UCSD-AML1 (cell line): ENCODE measurements around the gene LRRC36.
"Not testable (repeated sequence)": the region's sequence is repeated elsewhere in the genome, so short reads cannot be mapped to it uniquely, and the experiment has no call there.

Source experiments
- DNase-seq: peaks from one replicate; lab custom pipeline; 2025; ENCODE audit not compliant: unreplicated experiment; lab: John Stamatoyannopoulos, UW

LRRC36 gene

DNA sequence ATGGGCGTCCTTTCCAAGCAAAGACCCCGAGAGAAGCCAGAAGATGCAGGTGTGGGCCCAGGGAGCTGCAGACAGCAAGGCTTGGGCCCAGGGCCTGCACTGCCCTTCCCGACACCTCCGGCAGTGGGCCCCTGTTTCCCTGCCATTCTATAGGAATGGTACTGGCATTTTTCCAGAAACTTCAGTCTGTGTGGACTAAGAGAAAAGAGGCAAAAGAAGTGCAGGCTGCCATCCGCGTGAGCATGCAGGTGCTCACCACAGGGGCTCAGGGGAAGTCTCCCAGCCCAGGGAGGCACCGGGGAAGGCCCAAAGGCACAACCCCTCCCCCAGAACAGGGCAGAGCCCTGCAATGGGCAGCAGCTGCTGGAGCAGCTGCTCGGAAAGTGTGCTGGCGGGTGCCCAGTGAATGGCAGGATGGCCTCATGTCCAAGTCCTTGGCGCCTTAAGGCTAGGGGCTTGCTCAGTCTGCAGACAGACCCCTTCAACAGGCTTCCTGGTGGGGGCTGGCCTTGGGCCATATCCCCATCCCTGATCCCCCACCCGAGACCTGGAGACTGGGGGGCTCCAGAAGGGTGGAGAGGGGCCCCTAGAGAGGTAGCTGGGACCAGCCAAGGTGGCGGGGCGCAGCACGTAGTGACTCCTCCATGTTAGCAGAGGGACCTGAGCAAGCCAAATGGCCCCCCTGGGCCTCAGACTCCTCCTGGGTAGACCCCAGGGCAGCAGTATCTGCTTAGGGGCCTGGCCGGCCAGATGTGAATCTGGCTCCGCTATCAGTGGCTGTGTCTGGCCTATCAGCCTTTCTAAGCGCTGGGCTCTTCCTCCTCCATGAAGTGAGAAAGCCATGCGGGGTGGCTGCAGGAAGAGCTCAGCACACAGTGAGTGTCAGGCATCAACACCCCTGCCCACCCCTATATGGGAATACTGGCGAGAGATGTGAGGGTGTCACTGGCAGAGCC is 73.4 kb downstream of the LRRC36 start:
- DNase-seq, result no peak

DNA sequence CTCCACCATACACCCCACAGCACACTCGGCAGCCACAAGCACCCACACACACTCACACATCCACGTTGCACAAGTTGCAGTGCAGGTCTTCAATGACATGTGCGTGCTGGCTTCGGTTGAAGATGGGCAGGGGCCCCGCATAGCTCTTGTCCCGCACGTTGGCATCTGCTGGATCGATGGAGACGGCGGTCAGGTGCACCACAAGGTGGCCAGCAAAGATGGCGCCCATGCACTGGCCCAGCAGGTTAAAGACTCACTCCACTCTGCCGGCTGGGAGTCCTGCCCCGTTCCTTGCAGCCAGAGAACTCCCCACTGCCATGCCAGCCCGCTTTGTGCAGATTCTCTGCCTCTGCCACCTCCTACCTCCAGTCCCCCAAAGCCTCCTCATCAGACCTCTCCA is 74.3 kb downstream of the LRRC36 start:
- DNase-seq, result no peak

DNA sequence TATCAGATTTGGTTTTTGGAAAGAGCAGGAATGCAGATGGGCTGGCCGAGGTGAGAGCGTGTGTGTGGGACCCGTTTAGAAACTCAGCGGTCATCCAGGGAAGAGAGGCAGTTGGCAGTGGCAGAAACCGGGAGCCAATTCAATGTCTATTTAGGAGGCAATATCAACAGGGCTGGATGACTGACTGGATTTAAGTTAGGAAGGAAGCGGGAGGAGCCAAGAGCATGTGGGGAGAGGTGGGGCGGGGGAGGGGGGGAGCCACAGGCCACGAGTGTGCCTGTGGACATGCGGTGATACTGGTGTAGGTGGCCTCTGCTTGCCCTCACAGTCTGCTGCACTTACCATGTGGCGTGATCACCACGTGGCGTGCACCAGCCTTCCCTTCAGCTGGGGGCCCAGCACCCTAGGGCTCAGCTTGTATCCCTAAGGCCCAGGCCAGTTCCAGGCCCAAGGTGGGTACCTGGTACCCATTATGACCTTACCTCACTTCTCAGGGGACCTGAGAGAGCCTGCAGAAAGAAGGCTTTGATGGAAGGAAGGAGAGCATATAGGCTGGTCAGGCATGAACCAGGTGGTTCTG is 77.5 kb downstream of the LRRC36 start:
- DNase-seq, result peak; percentile 28

DNA sequence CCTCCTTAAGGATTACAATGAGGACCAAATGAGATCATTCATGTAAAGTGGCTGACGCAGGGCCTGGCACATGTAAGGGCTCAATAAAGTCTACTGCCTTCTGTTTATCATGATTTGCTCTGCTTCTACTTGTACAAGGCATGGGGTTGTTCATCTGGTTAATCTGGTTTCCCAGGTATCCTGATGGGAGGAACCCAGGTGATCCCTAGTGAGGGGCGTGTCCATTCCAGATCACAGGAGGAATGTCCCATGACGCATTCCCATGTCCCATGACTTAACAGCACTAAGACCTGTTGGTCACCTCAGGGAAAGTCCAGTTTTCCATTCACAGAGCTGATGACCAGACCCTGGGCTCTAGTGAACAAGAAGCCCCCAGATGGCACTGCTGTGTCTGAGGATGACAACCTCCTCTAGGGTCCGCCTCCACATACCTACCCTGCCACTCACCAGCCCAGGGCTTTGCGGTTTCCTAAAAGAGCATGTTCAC is 78.2 kb downstream of the LRRC36 start:
- no peak for DNase-seq

DNA sequence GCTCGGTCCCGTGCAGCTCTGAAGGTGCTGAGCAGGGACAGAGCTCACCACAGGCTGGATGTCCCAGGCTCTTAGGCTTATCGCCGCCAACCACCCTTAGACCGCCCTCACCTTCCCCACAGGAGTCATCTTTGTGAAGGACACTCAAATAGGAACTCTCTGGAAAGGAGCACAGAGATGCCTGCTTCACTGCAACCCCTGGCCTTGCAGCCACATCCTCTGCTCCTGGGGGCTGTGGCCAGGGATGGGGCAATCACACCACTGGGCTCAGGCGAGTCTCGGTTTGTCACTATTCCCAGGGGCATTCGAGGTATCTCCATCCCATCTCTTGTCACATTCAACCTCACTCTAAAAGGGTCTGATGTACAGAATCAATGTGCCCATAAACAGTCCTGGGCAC is 78.7 kb downstream of the LRRC36 start:
- DNase-seq, result no peak

DNA sequence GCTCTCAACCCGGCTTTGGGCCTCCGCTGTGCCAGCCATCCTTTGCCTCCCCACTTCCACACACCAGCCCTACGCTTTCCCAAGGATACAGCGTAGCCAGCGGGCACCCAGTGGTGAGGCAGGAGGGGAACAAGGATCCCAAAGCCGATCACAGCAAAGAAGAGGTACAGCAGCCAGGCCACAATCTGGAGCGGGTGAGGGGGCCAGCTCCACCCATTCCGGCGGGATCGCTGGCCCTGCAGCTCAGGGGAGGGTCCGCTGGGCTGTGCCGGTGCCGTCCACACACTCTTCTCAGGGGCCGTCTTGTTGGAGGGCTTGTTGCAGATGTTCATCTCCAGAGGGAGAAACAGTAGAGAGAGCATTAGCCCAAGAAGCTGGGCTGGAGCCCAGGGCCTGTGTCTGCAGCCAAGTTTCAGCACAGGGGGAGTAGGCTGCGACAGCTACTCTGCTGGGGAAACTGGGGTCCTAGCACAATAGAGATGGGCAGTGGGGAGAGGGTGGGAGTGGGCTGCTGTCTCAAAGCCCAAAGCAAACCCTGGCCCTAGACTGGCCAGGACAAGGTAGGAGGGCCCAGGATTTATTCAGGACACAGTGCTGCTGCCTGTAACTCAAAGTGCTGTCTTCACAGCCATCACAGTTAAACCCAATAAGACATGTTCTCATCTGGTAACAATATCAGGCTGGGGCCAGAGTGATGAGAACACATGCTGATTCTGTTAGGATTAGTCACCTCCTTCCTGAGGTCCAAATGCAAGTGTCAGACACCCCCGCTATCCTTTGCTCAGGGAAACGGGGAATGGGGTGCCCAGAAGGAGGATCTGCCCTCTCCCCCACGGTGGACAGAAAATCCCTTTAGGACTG is 79.7 kb downstream of the LRRC36 start:
- no peak for DNase-seq

DNA sequence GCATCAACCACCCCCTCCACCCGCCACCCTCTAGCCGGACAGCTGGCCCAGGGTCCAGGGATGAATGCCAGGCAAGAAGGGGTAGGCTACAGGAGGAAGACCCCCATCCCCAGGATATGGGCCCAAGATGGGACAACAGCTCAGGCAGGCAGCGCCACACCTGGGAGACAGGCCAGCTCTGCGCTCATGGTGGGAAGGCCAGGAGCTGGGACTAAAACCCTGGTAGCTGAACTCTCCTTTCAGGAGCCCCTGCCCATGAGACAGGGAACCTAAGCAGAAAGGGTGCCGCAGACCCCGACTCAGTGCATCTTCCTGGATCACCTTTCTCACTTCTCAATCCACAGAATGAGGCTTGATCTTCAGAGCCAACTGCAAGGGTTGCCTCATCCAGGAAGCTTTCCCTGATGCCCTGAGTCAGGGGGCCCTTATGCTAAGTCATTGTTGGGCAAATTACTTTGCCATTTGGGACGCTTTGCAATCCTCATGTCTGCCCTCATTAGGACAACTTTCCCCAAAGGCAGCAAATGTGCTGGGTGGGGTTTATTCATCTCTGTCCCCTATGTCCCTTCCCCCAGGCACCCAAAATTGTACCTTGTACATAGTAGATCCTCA is 80.7 kb downstream of the LRRC36 start:
- no peak for DNase-seq

DNA sequence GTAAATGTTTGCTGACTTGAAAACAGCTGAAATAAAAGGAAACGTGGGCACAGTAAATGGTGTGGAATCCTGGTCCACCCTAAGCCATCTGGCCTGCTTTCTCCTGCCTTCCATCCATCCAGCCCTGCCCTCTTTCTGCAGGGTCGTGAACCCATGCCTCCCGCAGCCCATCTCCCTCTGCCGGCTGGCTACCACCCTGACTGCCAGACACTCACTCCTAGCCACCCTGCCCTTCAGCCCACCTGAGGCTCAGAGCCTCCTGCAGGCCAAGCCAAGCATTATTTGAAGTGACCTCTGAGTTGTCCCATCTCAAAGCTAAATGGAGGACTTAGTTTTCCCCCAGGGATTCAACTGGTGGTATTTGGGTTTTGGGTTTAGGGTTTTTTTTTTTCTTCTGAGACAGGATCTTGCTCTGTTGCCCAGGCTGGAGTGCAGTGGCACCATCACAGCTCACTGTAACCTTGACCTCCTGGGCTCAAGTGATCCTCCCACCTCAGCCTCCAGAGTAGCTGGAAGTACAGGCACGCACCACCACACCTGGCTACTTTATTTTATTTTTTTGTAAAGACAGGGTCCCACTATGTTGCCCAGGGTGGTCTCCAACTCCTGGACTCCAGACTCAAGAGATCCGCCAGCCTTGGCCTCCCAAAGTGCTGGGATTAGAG is 81.3 kb downstream of the LRRC36 start:
- no peak for DNase-seq

DNA sequence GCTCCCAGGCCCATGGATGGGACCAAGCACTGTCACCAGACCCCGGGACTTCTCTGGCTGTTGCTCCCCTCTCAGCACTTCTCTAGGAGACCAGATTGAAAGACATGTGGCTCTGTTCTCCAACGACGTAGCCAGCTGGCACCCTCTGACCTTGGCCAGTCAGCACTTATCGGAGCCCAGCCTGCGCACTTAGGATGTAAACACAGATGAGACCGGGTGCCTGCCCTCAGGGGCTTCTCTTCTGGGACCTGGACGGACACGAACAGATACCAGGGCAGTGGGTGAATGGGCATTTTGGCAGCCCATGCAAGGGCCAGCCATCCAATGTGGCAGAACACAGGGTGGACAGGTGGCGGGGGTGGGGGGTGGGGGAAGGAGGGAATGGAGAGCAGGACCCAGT is 83.0 kb downstream of the LRRC36 start:
- no peak for DNase-seq

DNA sequence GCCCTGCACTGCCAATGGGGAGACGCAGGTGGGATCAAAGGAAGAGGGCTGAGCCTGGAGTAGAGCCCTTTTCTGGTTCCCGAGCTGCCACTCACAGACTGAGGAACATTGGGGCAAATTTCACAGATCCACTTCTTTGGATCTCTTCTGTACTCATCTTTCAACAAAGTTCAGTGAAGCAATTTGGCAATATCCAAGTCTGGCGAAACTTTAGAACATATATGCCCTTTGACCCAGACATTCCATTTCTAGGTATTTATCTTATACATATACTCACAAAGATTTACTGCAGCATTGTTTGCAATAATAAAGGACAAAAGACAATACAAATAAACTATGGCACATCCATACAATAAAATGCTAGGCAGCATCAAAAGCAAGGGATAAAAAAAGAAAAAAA is 84.7 kb downstream of the LRRC36 start:
- no peak for DNase-seq

DNA sequence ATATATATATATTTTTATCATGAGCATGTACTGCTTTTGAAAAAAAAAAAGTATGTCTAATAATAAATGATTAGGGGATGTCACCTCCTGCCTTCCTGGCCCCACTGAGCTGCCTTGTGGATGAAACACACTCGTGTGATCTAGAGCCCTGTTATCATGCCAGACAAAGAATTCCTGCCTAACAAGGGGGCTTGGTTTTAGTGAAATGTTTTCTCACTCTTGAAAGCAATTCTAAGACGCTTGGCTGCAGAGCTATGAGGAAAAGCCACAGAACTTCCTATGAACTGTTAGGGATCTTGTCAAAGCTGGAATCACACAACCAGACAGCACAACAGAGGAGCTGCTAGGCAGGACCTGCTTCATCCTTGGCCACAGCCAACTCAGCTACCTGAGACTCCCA is 85.7 kb downstream of the LRRC36 start:
- no peak for DNase-seq

DNA sequence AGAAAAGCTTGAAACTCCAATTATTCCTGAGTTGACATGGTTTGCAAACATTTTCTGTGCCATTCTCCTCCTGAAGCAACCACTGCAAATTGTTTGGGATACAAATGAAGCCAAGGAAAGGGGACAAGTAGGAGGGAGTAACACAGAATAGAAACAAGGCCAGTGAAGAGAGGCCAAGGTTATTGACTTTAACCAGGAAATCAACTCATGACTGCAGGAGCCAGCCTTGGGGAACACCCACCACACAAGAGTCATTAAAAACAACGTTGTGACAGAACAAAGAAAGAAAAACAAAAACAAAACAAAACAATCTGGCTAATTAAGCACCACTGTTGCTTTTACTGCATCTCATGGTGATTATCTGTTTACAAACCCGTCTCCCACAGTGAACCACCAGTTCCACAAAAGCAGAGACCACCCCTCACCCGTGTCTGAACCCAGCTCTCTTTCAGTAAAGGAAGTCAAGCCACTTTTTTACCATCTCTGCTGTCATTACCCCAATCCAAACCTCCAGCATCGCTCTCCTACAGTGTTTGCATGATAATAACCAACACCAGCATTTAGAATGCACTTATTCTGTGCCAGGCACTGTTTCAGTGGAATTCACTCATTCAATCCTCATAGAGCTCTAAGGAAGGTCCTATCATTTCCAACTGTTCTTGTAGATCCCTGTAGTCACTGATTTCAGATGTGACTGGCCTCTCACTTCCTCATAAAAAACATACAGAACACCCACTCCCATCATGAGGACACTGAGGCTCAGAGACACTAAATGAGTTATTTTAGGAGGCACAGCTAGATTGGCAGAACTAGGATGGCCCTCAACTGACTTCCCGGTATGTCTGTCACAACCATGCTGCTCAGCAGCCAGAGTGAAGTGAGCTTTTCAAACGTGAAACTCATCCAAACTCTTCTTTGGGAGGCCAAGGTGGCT is 87.6 kb downstream of the LRRC36 start:
- DNase-seq, result no peak

DNA sequence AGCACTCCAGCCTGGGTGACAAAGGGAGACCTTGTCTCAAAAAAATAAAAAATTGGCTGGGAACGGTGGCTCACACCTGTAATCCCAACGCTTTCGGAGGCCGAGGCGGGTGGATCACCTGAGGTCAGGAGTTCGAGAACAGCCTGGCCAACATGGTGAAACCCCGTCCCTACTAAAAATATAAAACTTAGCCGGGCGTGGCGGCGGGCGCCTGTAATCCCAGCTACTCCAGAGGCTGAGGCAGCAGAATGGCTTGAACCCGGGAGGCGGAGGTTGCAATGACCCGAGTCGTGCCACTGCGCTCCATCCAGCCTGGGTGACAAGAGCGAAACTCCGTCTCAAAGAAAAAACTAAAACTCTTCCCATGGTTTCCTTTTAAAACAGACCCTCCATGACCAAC is 88.8 kb downstream of the LRRC36 start:
- DNase-seq, result not testable (repeated sequence)

DNA sequence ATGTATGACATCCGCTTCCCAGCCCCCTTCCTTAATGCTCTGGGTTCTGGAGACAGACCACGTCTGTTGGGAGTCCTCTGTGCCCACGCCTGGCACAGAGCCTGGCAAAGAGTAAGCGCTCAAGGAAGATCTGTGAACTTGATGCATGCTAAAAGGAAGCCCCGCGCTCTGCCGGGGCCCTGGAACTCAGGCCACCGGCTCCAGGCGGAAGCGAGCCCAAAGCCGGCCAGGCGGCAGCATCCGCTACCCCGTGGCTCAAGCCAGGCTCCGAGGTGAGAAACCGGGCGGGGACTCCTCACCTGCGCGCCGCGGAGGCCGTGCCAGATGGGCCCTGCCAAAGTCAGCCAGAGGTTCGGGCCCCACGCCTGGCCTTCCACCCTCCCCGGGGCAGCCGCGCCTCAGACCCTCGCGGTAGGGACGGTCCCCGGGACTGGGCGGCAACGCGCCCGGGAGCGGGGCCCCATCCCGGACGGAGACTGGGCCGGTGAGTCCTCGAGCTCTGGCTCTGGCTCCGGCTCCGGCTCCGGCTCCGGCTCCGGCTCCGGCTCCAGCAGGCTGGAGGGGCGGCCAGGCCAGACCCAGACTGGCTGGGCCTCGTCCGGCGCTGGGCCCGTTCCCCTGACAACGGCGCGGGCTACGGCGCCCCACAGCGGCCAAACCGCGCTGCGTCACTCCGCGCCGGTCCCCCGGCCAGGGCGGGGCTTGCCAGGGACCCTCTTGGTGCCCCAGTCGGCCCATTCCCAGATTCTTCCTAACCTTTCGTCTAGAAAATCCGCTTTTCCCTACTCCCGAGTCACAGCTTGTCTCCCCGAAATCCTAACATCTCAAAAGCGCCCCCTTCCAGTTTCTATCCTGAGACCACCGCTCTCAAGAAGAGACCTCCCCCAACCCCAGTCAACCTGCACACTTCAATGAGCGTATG is 89.5 kb downstream of the LRRC36 start, which contains the start of gene ZDHHC1:
Gene ZDHHC1, minus strand, starts transcription at position 606 of the 922 bp plus-strand sequence. CDS start 8,702 bp downstream, outside the sequence.
- DNase-seq, result peak; percentile 61

DNA sequence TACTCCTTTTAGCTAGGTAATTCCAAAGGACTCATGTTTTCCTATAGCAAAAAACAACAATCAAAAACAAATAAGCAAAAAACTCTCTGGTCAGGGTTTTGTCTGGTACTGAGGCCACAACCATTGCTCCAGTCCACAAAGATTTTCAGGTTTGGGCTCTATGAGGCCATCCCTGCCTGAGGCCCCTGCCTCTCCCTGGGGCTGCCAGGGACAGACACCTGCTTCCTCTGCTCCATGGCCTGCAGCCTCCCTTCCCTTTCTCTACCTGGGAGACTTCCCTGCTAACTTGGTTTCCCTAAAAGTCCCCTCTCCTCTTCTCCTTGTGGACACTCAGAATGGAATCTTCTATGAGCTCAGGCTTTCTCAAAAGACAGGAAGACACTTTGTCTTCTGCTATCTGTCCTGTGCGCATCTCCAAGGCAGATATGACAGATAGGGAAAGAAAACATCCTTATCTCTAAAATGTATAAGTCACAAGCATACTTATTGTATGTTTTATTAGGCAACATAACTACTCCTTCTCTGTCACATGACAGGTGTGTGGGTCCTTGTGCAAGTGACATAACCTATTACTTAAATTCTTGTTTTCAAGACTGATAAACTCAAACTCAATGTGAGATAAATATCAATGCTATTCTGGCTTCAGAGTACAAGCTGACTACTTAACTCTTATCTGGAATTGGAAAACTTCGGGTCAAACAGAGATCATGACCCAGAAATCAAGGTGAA is 90.9 kb downstream of the LRRC36 start:
- no peak for DNase-seq

DNA sequence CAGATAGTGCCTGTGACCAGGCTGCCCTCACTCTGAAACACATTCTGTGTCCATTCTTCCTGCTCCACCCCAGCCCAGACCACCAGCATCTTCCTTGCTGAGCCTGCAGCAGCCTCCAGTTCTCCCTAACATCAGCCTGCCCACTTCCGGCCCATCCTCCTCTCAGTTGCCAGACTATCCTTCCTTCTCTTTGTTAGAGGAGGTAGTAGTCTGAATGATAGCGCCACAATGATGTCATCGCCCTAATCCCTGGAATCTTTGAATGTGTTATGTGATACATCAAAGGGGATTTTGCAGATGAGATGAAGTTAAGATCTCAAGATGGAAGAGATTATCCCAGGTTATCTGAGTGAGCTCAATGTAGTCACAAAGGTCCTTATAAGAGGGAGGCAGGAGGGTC is 92.9 kb downstream of the LRRC36 start:
- no peak for DNase-seq

DNA sequence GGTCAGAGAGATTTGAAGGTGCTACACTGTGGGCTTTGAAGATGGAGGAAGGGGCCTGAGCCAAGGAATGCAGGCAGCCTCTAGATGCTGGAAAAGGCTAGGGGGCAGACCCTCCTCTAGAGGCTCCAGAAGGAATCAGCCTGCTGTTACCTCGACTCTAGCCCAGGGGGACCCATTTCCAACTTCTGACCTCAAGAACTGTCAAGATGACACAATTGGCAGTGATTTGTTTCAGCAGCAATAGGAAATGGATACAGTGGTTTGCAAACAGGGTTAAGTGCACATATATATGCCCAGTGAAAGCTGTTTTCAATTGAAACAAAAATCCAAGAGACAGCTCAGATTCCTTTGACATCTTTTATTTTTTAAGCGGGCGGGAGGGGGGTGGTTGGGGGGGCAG is 93.3 kb downstream of the LRRC36 start:
- no peak for DNase-seq

DNA sequence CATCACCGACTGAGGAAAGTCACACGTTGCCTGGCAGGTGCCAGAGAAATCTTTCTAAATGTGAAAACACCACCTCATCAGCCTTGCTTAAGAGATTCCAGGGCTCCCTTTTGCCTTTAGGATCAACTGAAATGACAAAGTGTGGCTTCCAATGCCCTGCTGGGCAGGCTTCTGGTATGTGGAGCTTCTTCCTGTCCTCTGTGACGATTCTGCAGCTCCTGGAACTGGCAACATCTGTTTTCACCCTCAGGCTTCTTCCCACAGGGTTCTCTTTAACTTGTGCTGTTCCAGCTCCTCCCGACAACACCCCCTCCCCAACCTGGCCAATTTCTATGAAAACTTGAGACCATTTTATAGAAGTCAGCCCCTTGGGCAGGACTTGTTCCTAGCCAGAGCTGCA is 94.4 kb downstream of the LRRC36 start:
- no peak for DNase-seq
